ENCODE results near the gene EGFL6.

EGFL6 gene

DNA sequence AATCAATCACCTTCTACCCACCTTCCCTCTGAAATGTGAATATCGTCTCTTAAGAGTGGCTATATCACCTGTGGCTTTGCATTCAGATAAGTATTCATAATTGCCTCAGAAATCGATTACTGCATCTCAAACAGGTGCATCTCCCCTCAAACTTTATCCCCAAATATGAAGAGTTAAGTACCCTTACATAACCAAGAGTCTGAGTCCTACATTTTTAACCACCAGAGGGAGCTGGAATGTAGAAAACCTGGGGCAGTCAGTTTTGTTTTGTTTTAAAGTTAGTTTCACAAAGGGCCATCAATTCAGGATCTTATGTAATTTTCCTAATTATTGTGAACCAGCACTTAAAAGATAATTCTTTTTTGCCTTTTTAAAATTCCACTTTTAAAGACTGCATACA is 89.2 kb downstream of the EGFL6 start:
- Histone ChIP-seq H3K27ac (ENCODE audit: low read length) (no peak overlapping the region), H3K9me2 (replicated peaks; ENCODE audit: insufficient read depth, low read length) (no peaks in the 10 kb centered on the region), H3K4me2 (ENCODE audit: low read depth, low read length) (peak overlapping the region; percentile 34; the same call in 1 of the 2 replicates), H3K9ac (ENCODE audit: low read length) (no peak overlapping the region), H3K4me3 (ENCODE audit: low read length) (no peak overlapping the region), H3K9me3 (replicated peaks; ENCODE audit: insufficient read depth, low read length) (no peaks in the 10 kb centered on the region), H3K79me2 (ENCODE audit: low read length) (peaks cover 15% of the 10 kb centered on the region), H2AFZ (ENCODE audit: low read length) (no peak overlapping the region), H4K20me1 (ENCODE audit: insufficient read depth, low read length) (no peaks in the 10 kb centered on the region), H3F3A (ENCODE audit: insufficient read depth, low read length) (peaks cover 14% of the 10 kb centered on the region), H3K27me3 (replicated peaks; ENCODE audit: insufficient read depth, low read length) (no peaks in the 10 kb centered on the region), H3K36me3 (replicated peaks; ENCODE audit: insufficient read depth, low read length) (no peaks in the 10 kb centered on the region), H3K4me1 (ENCODE audit: low read length) (peaks cover 27% of the 10 kb centered on the region)
- TF ChIP-seq EZH2phosphoT487 (IDR thresholded peaks at IDR 0.05; ENCODE audit: low read length): no peak
- TF ChIP-seq, protein P1, sequence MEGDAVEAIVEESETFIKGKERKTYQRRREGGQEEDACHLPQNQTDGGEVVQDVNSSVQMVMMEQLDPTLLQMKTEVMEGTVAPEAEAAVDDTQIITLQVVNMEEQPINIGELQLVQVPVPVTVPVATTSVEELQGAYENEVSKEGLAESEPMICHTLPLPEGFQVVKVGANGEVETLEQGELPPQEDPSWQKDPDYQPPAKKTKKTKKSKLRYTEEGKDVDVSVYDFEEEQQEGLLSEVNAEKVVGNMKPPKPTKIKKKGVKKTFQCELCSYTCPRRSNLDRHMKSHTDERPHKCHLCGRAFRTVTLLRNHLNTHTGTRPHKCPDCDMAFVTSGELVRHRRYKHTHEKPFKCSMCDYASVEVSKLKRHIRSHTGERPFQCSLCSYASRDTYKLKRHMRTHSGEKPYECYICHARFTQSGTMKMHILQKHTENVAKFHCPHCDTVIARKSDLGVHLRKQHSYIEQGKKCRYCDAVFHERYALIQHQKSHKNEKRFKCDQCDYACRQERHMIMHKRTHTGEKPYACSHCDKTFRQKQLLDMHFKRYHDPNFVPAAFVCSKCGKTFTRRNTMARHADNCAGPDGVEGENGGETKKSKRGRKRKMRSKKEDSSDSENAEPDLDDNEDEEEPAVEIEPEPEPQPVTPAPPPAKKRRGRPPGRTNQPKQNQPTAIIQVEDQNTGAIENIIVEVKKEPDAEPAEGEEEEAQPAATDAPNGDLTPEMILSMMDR (IDR thresholded peaks at IDR 0.05; ENCODE audit: low read length): peak; percentile 61
- DNase-seq: peak; percentile 49

DNA sequence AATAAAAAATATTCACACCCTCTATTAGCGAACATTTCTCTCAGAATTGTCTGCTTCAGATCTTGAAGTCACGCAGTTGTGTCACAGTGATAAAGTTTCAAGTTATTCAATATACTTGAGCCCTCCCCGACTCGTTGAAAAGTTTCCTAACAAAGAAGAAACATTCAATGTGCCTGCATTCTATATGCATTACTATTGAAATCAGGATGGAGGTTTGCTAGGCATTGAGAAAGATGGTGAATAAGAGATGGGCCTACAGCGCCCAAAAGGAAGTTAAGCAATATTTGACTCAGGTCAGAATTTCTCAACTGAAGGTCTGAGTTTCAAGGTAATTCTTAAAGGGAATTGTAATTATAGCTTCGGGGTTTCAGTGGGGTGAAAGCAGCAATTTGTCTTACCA is 89.7 kb downstream of the EGFL6 start:
- H3K27me3 ChIP-seq (replicated peaks; ENCODE audit: insufficient read depth, low read length): no peaks in the 10 kb centered on the region
- no peak overlapping the region for H2AFZ ChIP-seq (ENCODE audit: low read length)
- no peak overlapping the region for H3K9ac ChIP-seq (ENCODE audit: low read length)
- no peaks in the 10 kb centered on the region for H4K20me1 ChIP-seq (ENCODE audit: insufficient read depth, low read length)
- H3K27ac ChIP-seq (ENCODE audit: low read length): no peak overlapping the region
- H3K4me2 ChIP-seq (ENCODE audit: low read depth, low read length): peak overlapping the region; percentile 34; the same call in 1 of the 2 replicates
- TF ChIP-seq, protein P1 (IDR thresholded peaks at IDR 0.05; ENCODE audit: low read length): no peak
- TF ChIP-seq EZH2 (optimal IDR thresholded peaks at IDR 0.05; ENCODE audit: low read depth, low read length): no peak
- TF ChIP-seq EZH2phosphoT487 (IDR thresholded peaks at IDR 0.05; ENCODE audit: low read length): no peak
- H3K4me3 ChIP-seq (ENCODE audit: low read length): no peak overlapping the region
- H3K4me1 ChIP-seq (ENCODE audit: low read length): peaks cover 24% of the 10 kb centered on the region
- H3K9me2 ChIP-seq (replicated peaks; ENCODE audit: insufficient read depth, low read length): no peaks in the 10 kb centered on the region
- DNase-seq: no peak
- peaks cover 16% of the 10 kb centered on the region for H3K79me2 ChIP-seq (ENCODE audit: low read length)
- no peaks in the 10 kb centered on the region for H3K36me3 ChIP-seq (replicated peaks; ENCODE audit: insufficient read depth, low read length)
- H3F3A ChIP-seq (ENCODE audit: insufficient read depth, low read length): peaks cover 10% of the 10 kb centered on the region
- H3K9me3 ChIP-seq (replicated peaks; ENCODE audit: insufficient read depth, low read length): no peaks in the 10 kb centered on the region

DNA sequence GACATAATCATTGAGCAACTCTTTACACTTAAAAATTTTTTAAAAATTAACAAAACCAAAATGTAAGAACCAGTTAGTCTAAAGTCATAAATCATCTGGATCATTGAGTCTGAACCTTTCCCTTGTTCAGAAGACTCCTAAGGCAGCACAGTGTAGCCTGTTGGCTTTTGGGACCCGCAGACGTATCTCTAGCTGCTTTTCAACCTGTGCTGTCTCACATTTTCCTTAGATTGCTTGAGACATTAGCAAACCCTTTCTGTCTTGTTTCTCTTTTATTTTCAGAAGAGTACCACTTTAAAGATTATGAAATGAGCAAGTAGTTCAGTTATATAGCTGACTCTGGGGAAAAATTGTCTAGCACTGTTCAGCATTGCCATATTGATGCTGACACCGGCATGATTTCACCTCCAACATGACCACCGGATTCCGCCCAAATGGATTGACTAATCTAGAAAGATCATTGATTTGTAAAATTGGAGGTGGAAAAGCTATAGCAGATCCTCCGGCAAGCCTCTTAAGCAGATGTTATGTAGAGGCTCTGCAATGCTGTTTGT is 92.4 kb downstream of the EGFL6 start:
- Histone ChIP-seq H3K9me3 (replicated peaks; ENCODE audit: insufficient read depth, low read length) (no peaks in the 10 kb centered on the region), H3K9ac (ENCODE audit: low read length) (peak overlapping the region; percentile 88), H3K79me2 (ENCODE audit: low read length) (peaks cover 12% of the 10 kb centered on the region), H4K20me1 (ENCODE audit: insufficient read depth, low read length) (no peaks in the 10 kb centered on the region), H3K4me1 (ENCODE audit: low read length) (peaks cover 29% of the 10 kb centered on the region), H3K27ac (ENCODE audit: low read length) (peak overlapping the region; percentile 100), H3K4me3 (ENCODE audit: low read length) (peak overlapping the region; percentile 62), H2AFZ (ENCODE audit: low read length) (peak overlapping the region; percentile 29; the same call in 1 of the 2 replicates), H3K27me3 (replicated peaks; ENCODE audit: insufficient read depth, low read length) (no peaks in the 10 kb centered on the region), H3K36me3 (replicated peaks; ENCODE audit: insufficient read depth, low read length) (no peaks in the 10 kb centered on the region), H3K4me2 (ENCODE audit: low read depth, low read length) (peak overlapping the region; percentile 79), H3K9me2 (replicated peaks; ENCODE audit: insufficient read depth, low read length) (no peaks in the 10 kb centered on the region), H3F3A (ENCODE audit: insufficient read depth, low read length) (peaks cover 10% of the 10 kb centered on the region)
- TF ChIP-seq, protein P1 (IDR thresholded peaks at IDR 0.05; ENCODE audit: low read length): no peak
- TF ChIP-seq EZH2phosphoT487 (IDR thresholded peaks at IDR 0.05; ENCODE audit: low read length) (no peak), EZH2 (optimal IDR thresholded peaks at IDR 0.05; ENCODE audit: low read depth, low read length) (no peak)
- no peak for DNase-seq

Data from MM.1S (cell line).